ENCODE data around the gene SLC9A1.

DNA sequence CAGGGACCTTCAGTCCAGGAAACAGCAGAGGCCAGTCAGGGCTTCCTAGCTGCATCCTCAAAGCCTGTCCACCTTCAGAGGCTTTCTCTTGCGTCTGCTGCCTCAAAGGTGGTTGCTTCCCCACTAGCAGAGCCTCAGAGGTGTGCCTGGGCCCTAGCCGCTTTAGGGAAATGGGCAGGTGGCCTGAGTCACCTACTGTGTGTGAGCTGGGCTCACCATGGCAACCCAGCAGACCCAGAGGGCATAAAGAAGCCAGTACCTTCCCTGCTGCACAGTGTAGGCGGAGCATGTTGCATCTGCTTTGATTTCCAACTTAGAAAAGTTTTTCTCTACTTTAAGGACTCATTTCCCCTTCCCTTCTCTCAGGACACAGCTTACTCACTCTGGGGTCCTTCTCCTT, 12.5 kb downstream of the SLC9A1 start:
- TF ChIP-seq, protein P1, sequence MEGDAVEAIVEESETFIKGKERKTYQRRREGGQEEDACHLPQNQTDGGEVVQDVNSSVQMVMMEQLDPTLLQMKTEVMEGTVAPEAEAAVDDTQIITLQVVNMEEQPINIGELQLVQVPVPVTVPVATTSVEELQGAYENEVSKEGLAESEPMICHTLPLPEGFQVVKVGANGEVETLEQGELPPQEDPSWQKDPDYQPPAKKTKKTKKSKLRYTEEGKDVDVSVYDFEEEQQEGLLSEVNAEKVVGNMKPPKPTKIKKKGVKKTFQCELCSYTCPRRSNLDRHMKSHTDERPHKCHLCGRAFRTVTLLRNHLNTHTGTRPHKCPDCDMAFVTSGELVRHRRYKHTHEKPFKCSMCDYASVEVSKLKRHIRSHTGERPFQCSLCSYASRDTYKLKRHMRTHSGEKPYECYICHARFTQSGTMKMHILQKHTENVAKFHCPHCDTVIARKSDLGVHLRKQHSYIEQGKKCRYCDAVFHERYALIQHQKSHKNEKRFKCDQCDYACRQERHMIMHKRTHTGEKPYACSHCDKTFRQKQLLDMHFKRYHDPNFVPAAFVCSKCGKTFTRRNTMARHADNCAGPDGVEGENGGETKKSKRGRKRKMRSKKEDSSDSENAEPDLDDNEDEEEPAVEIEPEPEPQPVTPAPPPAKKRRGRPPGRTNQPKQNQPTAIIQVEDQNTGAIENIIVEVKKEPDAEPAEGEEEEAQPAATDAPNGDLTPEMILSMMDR (IDR thresholded peaks at IDR 0.05): no peak
- TF ChIP-seq EZH2phosphoT487 (IDR thresholded peaks at IDR 0.05) (no peak), EZH2 (IDR thresholded peaks at IDR 0.05) (no peak)

Data from neural progenitor cell (in vitro differentiated cells).